Stimulated activated CD8-positive, alpha-beta memory T cell treated with anti-CD3 and anti-CD28 coated beads, Interleukin-15, amount 100 ng/mL, for 48 hours (primary cell): ENCODE data around the gene DPPA2.

Experiments
- DNase-seq, 2 donors: peaks; one replicate each; pipeline ENCODE4 v3.0.0-alpha.2; 2020; ENCODE audit warnings: low read depth in 2 of 2

Gene DPPA2

GRCh38 chr3:109325109-109325508 lies 8.8 kb upstream of the DPPA2 start:
- no peak for DNase-seq

- DNase-seq: no peak
Measured at GRCh38 chr3:109313061-109313460, 3.3 kb downstream of the DPPA2 start.

- no peak for DNase-seq
Measured at GRCh38 chr3:109297496-109297895, 18.8 kb downstream of the DPPA2 start.

GRCh38 chr3:109284071-109284470 lies 32.2 kb downstream of the DPPA2 start:
- DNase-seq: no peak

GRCh38 chr3:109278546-109278945 lies 37.8 kb downstream of the DPPA2 start:
- DNase-seq: no peak

- no peak for DNase-seq
Measured at GRCh38 chr3:109278141-109278540, 38.2 kb downstream of the DPPA2 start.

GRCh38 chr3:109275702-109276293 lies 40.5 kb downstream of the DPPA2 start:
- no peak for DNase-seq

- DNase-seq: no peak
Measured at GRCh38 chr3:109270779-109271178, 45.5 kb downstream of the DPPA2 start.

GRCh38 chr3:109269577-109270275 lies 46.6 kb downstream of the DPPA2 start:
- DNase-seq: no peak

GRCh38 chr3:109268181-109268580 lies 48.1 kb downstream of the DPPA2 start:
- DNase-seq: no peak

GRCh38 chr3:109265295-109265694 lies 51.0 kb downstream of the DPPA2 start:
- no peak for DNase-seq

- no peak for DNase-seq
Measured at GRCh38 chr3:109257269-109257668, 59.0 kb downstream of the DPPA2 start.

- no peak for DNase-seq
Measured at GRCh38 chr3:109254770-109255169, 61.5 kb downstream of the DPPA2 start.

GRCh38 chr3:109252641-109253040 lies 63.7 kb downstream of the DPPA2 start:
- DNase-seq: no peak
